Spinal cord (tissue), 10 donors: ENCODE data around the gene TADA2B. TPM values are rescaled to one million over a fixed set of nuclear protein-coding genes. Genes with fewer than 3 reads are reported as not detected.

Source experiments
- DNase-seq, 6 donors: peaks; one replicate each; pipeline versions ENCODE4 v3.0.0 to v3.0.0-alpha.2; 2013 to 2015; ENCODE audit warnings: low spot score in 6 of 6, low read depth in 4 of 6
- H3K27ac ChIP-seq: one replicate; pipeline ENCODE4 v1.5.1; 2013; ENCODE audit warnings: low read depth, low read length, control low read depth
- H3K27me3 ChIP-seq: one replicate; pipeline ENCODE4 v1.6.1; 2013; ENCODE audit warnings: low read length; ENCODE audit not compliant: control insufficient read depth, insufficient read depth
- H3K36me3 ChIP-seq: one replicate; pipeline ENCODE4 v1.6.1; 2013; ENCODE audit warnings: low read length; ENCODE audit not compliant: control insufficient read depth, insufficient read depth
- H3K4me1 ChIP-seq: one replicate; pipeline ENCODE4 v1.6.1; 2013; ENCODE audit warnings: low read length; ENCODE audit not compliant: control insufficient read depth, insufficient read depth
- H3K4me3 ChIP-seq: one replicate; pipeline ENCODE4 v1.5.1; 2013; ENCODE audit warnings: low read depth, low read length, control low read depth
- H3K9me3 ChIP-seq: one replicate; pipeline ENCODE4 v1.6.1; 2013; ENCODE audit warnings: low read length; ENCODE audit not compliant: control insufficient read depth, insufficient read depth
- WGBS: methylation state at CpG from one replicate; pipeline ENCODE4 v1.1.5; 2013; ENCODE audit warnings: missing lambda C conversion rate; ENCODE audit not compliant: insufficient coverage; 5-methylcytosine and 5-hydroxymethylcytosine counted together
- polyA plus RNA-seq, 2 donors: library from polyadenylated mRNA; unstranded; fragments of 120-200 nt; gene quantifications; one replicate each; pipeline ENCODE4 v1.2.1, GENCODE V29; 2013; ENCODE audit not compliant: insufficient read length in 2 of 2
- total RNA-seq, 2 donors: library from RNA; depleted of rRNA in 1 of 2; stranded (reverse); fragments of 120-200 nt in 1 of 2; fragments of >200 nt in 1 of 2; gene quantifications; one replicate each; pipeline versions ENCODE4 v1.2.3 to v1.2.4, GENCODE V29; 2013 to 2014
- donor health status: healthy.

TADA2B gene
- total and polyA plus RNA-seq, 4 donors = 16.3 to 30.1 (median 22.4) TPM

GRCh38 chr4:7063362-7063761, 20.2 kb downstream of the TADA2B start:
- Histone ChIP-seq H3K36me3 (peaks cover 47% of the 10 kb centered on the region), H3K27me3 (no peaks in the 10 kb centered on the region), H3K27ac (no peak overlapping the region), H3K4me1 (peaks cover 11% of the 10 kb centered on the region), H3K9me3 (no peaks in the 10 kb centered on the region), H3K4me3 (no peak overlapping the region)
- 89% methylated on average over 3 of the region's 4 CpGs for WGBS
- DNase-seq = no peak

DNA sequence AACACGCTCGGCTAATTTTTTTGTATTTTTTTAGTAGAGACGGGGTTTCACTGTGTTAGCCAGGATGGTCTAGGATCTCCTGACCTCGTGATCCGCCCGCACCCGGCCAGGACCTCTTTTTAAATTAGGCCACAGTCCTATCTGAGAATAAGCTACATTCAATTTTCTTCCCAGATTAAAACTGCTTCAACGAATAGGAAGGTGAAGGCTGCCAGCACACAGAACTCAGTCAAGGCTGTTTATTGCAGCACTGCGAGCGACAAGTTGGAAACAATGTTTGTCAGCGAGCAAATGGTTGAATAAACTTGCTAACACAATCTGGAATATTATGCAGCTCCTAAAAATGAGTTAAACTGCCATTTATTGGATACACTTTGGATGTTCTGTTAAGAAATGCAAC, 22.8 kb downstream of the TADA2B start:
- DNase-seq = no peak
- H3K27ac ChIP-seq = no peak overlapping the region
- no peaks in the 10 kb centered on the region for H3K27me3 ChIP-seq
- no peak overlapping the region for H3K4me3 ChIP-seq
- H3K4me1 ChIP-seq = peaks cover 27% of the 10 kb centered on the region
- 100% methylated on average over 6 of the region's 11 CpGs for WGBS
- no peaks in the 10 kb centered on the region for H3K9me3 ChIP-seq
- peaks cover 37% of the 10 kb centered on the region for H3K36me3 ChIP-seq

- 82% methylated on average over 3 of the region's 4 CpGs for WGBS
- DNase-seq = no peak
- Histone ChIP-seq H3K4me3 (no peak overlapping the region), H3K27ac (no peak overlapping the region), H3K36me3 (peaks cover 32% of the 10 kb centered on the region), H3K27me3 (no peaks in the 10 kb centered on the region), H3K4me1 (peaks cover 28% of the 10 kb centered on the region), H3K9me3 (no peaks in the 10 kb centered on the region)
These were observed 23.3 kb downstream of the TADA2B start for GRCh38 chr4:7066493-7066892.

- Histone ChIP-seq H3K27ac (no peak overlapping the region), H3K27me3 (no peaks in the 10 kb centered on the region), H3K9me3 (no peaks in the 10 kb centered on the region), H3K36me3 (peaks cover 26% of the 10 kb centered on the region), H3K4me3 (peak overlapping the region; percentile 85), H3K4me1 (peaks cover 28% of the 10 kb centered on the region)
- WGBS = 2% methylated on average over 13 of the region's 13 CpGs
- DNase-seq = no peak
These were observed 23.9 kb downstream of the TADA2B start for GRCh38 chr4:7067126-7067451.

- peak; percentile 97 to 100 (median 100) for DNase-seq
- no peaks in the 10 kb centered on the region for H3K9me3 ChIP-seq
- peaks cover 21% of the 10 kb centered on the region for H3K36me3 ChIP-seq
- H3K4me3 ChIP-seq = peak within 1 kb of the TSS; percentile 85
- H3K27me3 ChIP-seq = no peaks in the 10 kb centered on the region
- peaks cover 28% of the 10 kb centered on the region for H3K4me1 ChIP-seq
- peak within 1 kb of the TSS; percentile 96 for H3K27ac ChIP-seq
- WGBS = 0% methylated on average over 75 of the region's 81 CpGs
These were observed 24.5 kb downstream of the TADA2B start, which contains the start of gene GRPEL1 for GRCh38 chr4:7067452-7068278. Gene GRPEL1 (minus strand): TSS chr4:7068064. CDS start chr4:7068032, 32 bp downstream.

- Histone ChIP-seq H3K4me1 (peaks cover 29% of the 10 kb centered on the region), H3K9me3 (no peaks in the 10 kb centered on the region), H3K36me3 (peaks cover 14% of the 10 kb centered on the region), H3K27ac (peak overlapping the region; percentile 96), H3K27me3 (no peaks in the 10 kb centered on the region), H3K4me3 (peak overlapping the region; percentile 85)
- under 1% methylated on average over 44 of the region's 50 CpGs for WGBS
- no peak for DNase-seq
These were observed 25.2 kb downstream of the TADA2B start for GRCh38 chr4:7068279-7068842.

DNA sequence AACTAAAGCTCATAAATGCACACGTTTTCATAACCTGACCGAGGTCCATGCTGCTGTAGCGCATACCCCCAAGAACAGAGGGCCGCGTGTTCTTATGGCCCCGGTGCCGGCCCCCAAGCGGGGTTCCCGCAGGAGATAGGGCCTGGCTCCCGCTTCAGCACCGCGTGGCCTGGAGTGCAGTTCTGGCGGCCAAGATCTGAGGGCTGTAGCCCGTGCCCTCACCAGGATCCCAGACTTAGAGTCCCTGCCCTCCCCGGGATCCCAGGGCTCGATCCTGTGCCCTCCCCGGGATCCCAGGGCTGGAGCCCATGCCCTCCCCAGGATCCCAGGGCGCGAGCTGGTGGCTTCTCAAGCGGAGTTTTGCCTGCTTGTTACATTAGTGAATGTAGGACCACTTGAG, 25.7 kb downstream of the TADA2B start:
- H3K9me3 ChIP-seq = no peaks in the 10 kb centered on the region
- peak overlapping the region; percentile 96 for H3K27ac ChIP-seq
- peak overlapping the region; percentile 85 for H3K4me3 ChIP-seq
- peaks cover 9% of the 10 kb centered on the region for H3K36me3 ChIP-seq
- no peak for DNase-seq
- H3K4me1 ChIP-seq = peaks cover 31% of the 10 kb centered on the region
- 4% methylated on average over 17 of the region's 20 CpGs for WGBS
- H3K27me3 ChIP-seq = no peaks in the 10 kb centered on the region

GRCh38 chr4:7070729-7071511, 27.7 kb downstream of the TADA2B start:
- Histone ChIP-seq H3K27ac (no peak overlapping the region), H3K27me3 (no peaks in the 10 kb centered on the region), H3K9me3 (no peaks in the 10 kb centered on the region), H3K36me3 (no peaks in the 10 kb centered on the region), H3K4me1 (peaks cover 31% of the 10 kb centered on the region), H3K4me3 (no peak overlapping the region)
- WGBS = 42% methylated on average over 23 of the region's 23 CpGs
- DNase-seq = peak in 5 of 6 donors; percentile 47 to 89 (median 52)

- Histone ChIP-seq H3K4me3 (no peak overlapping the region), H3K27ac (no peak overlapping the region), H3K36me3 (no peaks in the 10 kb centered on the region), H3K27me3 (no peaks in the 10 kb centered on the region), H3K9me3 (no peaks in the 10 kb centered on the region), H3K4me1 (peaks cover 21% of the 10 kb centered on the region)
- no peak for DNase-seq
- WGBS = 92% methylated on average over 14 of the region's 14 CpGs
These were observed 29.9 kb downstream of the TADA2B start for GRCh38 chr4:7073059-7073458.
